IPS DF 19.7 (cell line): ENCODE measurements around the gene DNAJA3.
"Not testable (repeated sequence)": the region's sequence is repeated elsewhere in the genome, so short reads cannot be mapped to it uniquely, and the experiment has no call there.

Experiments used
- DNase-seq: peaks from one replicate; pipeline ENCODE4 v3.0.0-alpha.2; 2013; ENCODE audit warnings: low read depth, low spot score

DNAJA3 gene

GRCh38 chr16:4386951-4387565 is 38.6 kb upstream of the DNAJA3 start:
- DNase-seq, result no peak

- DNase-seq, result no peak
These were observed 37.9 kb upstream of the DNAJA3 start for GRCh38 chr16:4387781-4388180.

- no peak for DNase-seq
These were observed 37.2 kb upstream of the DNAJA3 start for GRCh38 chr16:4388271-4389021.

- DNase-seq, result no peak
These were observed 36.4 kb upstream of the DNAJA3 start for GRCh38 chr16:4389051-4389955.

GRCh38 chr16:4390266-4391260 is 35.1 kb upstream of the DNAJA3 start:
- no peak for DNase-seq

- DNase-seq, result no peak
These were observed 33.9 kb upstream of the DNAJA3 start for GRCh38 chr16:4391631-4392381.

GRCh38 chr16:4392382-4393239 is 33.1 kb upstream of the DNAJA3 start:
- no peak for DNase-seq

- no peak for DNase-seq
These were observed 32.4 kb upstream of the DNAJA3 start for GRCh38 chr16:4393240-4393600.

- DNase-seq, result not testable (repeated sequence)
These were observed 31.8 kb upstream of the DNAJA3 start for GRCh38 chr16:4393850-4394249.

- no peak for DNase-seq
These were observed 30.5 kb upstream of the DNAJA3 start for GRCh38 chr16:4395055-4395726.

- no peak for DNase-seq
These were observed 26.5 kb upstream of the DNAJA3 start for GRCh38 chr16:4399001-4399730.

- DNase-seq, result no peak
These were observed 24.6 kb upstream of the DNAJA3 start for GRCh38 chr16:4401094-4401501.

- no peak for DNase-seq
These were observed 24.2 kb upstream of the DNAJA3 start for GRCh38 chr16:4401510-4401909.

- DNase-seq, result no peak
These were observed 23.1 kb upstream of the DNAJA3 start for GRCh38 chr16:4402439-4403132.

GRCh38 chr16:4403133-4403949 is 22.3 kb upstream of the DNAJA3 start:
- no peak for DNase-seq

GRCh38 chr16:4404247-4404966 is 21.3 kb upstream of the DNAJA3 start:
- DNase-seq, result no peak
